Central memory CD8-positive, alpha-beta T cell (primary cell): ENCODE results near the gene CLNS1A.

ENCODE experiments used
- ATAC-seq: fragments of 150-1000 bp; cut with Tn5 transposase; replicated peaks from 2 replicates; pipeline ENCODE4 v1.10.0; 2022; ENCODE audit warnings: mild to moderate bottlenecking, moderate FRiP score, moderate number of reproducible peaks; ENCODE audit not compliant: poor library complexity, severe bottlenecking; ENCODE audit errors: extremely low read depth
- DNase-seq, 2 donors: peaks; one replicate each; pipeline ENCODE4 v3.0.0; 2021; ENCODE audit warnings: low spot score in 2 of 2
- H3K27ac Mint-ChIP-seq: one replicate; pipeline ENCODE4 v1.8.0; 2022; ENCODE audit warnings: low read depth, mild to moderate bottlenecking, moderate library complexity, mixed read lengths
- H3K27me3 Mint-ChIP-seq: one replicate; pipeline ENCODE4 v1.8.0; 2022; ENCODE audit warnings: mixed read lengths
- H3K36me3 Mint-ChIP-seq: one replicate; pipeline ENCODE4 v1.8.0; 2022; ENCODE audit warnings: mild to moderate bottlenecking, moderate library complexity, mixed read lengths; ENCODE audit not compliant: insufficient read depth
- H3K4me1 Mint-ChIP-seq: one replicate; pipeline ENCODE4 v1.8.0; 2022; ENCODE audit warnings: mixed read lengths
- H3K4me3 Mint-ChIP-seq: one replicate; pipeline ENCODE4 v1.8.0; 2022; ENCODE audit warnings: mild to moderate bottlenecking, moderate library complexity, mixed read lengths
- H3K9me3 Mint-ChIP-seq: one replicate; pipeline ENCODE4 v1.8.0; 2022; ENCODE audit warnings: mixed read lengths

CLNS1A gene, protein sequence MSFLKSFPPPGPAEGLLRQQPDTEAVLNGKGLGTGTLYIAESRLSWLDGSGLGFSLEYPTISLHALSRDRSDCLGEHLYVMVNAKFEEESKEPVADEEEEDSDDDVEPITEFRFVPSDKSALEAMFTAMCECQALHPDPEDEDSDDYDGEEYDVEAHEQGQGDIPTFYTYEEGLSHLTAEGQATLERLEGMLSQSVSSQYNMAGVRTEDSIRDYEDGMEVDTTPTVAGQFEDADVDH

DNA sequence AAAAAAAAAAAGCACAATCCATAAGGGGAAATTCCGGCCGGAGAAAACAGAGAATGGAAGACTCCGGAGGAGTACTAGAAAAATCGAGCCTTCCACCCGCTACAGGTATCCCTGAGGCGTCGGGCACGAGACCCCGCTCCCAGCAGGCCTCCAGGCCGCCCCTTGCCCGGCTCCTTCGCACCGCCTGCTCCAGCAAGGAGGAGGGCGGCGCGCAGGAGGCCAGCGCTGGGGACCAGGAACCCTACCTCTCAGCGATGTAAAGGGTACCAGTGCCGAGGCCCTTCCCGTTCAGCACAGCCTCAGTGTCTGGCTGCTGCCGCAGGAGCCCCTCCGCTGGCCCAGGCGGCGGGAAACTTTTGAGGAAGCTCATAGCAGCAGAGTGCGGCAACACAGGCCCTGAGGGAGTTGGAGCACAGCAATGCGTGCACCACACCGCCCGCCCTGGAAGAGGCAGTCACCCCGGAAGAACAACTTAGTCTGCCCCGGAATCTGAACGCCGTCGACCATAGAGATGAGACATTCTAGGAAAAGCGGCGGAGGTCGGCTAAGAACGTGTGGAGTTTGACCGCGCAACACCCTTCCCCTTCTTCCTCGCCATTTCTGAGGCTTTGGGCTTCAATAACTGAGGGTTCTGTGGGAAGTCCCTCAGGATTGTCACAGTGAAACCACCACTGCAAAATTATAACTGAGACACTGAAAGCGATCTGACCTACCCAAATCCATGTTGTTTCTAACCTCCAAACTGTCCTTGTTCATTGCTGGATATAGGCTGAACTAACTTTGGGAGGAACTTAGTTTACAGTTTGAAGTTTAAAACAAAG is at the start of gene CLNS1A:
TSS of gene CLNS1A (minus strand) at position 450 of the 821 bp plus-strand sequence. CDS start at position 370, 80 bp downstream.
- peak within 1 kb of the TSS; percentile 91 for H3K4me3 Mint-ChIP-seq
- peak; percentile 99 for ATAC-seq
- peak within 1 kb of the TSS; percentile 96 for H3K27ac Mint-ChIP-seq
- peaks cover 32% of the 10 kb centered on the region for H3K4me1 Mint-ChIP-seq
- no peaks in the 10 kb centered on the region for H3K27me3 Mint-ChIP-seq
- no peaks in the 10 kb centered on the region for H3K9me3 Mint-ChIP-seq
- DNase-seq = peak; percentile 52 to 65
- H3K36me3 Mint-ChIP-seq = peaks cover 12% of the 10 kb centered on the region

DNA sequence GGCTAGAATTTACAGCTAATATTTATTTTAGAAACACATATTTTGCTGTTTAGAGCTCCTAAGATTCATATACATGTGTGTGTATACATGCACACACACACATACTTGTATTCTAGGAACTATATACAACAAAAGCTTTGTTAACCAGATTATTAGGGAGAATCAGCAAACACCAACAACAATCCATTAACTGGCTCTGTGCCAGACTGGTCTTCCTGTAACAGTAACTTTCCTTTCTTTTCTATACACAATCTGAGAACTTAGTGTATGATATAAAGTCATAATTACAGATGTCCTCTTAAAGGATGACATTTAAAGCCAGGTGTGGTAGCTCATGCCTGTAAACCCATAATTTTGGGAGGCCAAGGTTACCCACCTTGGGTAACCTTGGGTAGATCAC is 49.5 kb upstream of the CLNS1A start:
- DNase-seq (no peak), ATAC-seq (no peak)
- peaks cover 54% of the 10 kb centered on the region for H3K36me3 Mint-ChIP-seq
- H3K4me3 Mint-ChIP-seq = no peak overlapping the region
- no peaks in the 10 kb centered on the region for H3K4me1 Mint-ChIP-seq
- H3K9me3 Mint-ChIP-seq = no peaks in the 10 kb centered on the region
- no peaks in the 10 kb centered on the region for H3K27me3 Mint-ChIP-seq
- H3K27ac Mint-ChIP-seq = no peak overlapping the region

GRCh38 chr11:77677138-77677537 is 39.5 kb upstream of the CLNS1A start:
- no peak for ATAC-seq
- Mint-ChIP-seq H3K4me3 (no peak overlapping the region), H3K36me3 (peaks cover 57% of the 10 kb centered on the region), H3K27ac (no peak overlapping the region), H3K4me1 (no peaks in the 10 kb centered on the region), H3K27me3 (no peaks in the 10 kb centered on the region), H3K9me3 (no peaks in the 10 kb centered on the region)
- no peak for DNase-seq

DNA sequence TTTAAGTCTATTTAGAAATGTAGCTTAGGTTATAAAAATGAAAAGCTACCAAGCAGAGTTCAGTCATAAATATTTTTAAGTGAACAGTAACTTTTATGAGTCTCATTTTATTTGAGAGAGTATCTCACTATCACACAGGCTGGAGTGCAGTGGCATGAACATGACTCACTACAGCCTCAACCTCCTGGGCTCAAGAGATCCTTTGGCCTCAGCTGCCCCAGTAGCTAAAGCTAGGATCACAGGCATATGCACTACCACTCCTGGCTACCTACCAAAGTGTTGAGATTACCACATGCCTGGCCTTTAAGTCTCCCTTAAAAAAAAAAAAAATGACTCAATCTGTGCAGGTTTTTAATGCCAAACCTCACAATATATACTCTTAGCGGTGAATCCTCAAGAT is 34.7 kb upstream of the CLNS1A start:
- DNase-seq = no peak
- Mint-ChIP-seq H3K36me3 (peaks cover 78% of the 10 kb centered on the region), H3K27ac (no peak overlapping the region), H3K4me3 (no peak overlapping the region), H3K9me3 (no peaks in the 10 kb centered on the region), H3K4me1 (no peaks in the 10 kb centered on the region), H3K27me3 (no peaks in the 10 kb centered on the region)
- ATAC-seq = no peak

DNA sequence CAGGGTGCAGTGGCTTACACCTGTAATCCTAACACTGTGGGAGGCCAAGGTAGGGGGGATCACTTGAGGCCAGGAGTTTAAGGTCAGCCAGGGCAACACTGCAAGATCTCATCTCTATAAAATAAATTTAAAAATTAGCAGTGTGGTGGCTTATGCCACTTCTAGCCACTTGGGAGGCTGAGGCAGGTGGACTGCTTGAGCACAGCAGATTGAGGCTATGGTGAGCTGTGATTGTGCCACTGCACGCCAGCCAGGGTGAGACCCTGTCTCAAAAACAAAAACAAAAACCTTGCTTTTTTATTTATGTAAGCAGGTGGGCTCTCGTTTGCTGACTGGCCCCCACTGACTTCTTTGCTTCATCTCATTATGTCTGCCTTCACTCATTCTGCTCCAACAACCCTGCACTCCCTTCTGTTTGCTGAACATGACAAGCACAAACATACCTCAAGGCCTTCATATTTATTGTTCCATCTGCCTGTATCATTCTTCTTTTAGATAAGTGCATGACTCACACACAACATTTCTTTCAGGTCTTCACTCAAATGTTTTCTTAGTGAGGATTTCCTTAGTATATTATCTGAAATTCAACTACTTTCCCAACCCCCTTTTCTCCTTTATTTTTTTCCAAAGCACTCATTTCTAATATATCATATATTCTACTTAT is 32.4 kb upstream of the CLNS1A start:
- Mint-ChIP-seq H3K36me3 (peaks cover 69% of the 10 kb centered on the region), H3K27ac (peak overlapping the region; percentile 1), H3K4me3 (no peak overlapping the region), H3K4me1 (no peaks in the 10 kb centered on the region), H3K9me3 (no peaks in the 10 kb centered on the region), H3K27me3 (no peaks in the 10 kb centered on the region)
- DNase-seq = no peak
- ATAC-seq = no peak

DNA sequence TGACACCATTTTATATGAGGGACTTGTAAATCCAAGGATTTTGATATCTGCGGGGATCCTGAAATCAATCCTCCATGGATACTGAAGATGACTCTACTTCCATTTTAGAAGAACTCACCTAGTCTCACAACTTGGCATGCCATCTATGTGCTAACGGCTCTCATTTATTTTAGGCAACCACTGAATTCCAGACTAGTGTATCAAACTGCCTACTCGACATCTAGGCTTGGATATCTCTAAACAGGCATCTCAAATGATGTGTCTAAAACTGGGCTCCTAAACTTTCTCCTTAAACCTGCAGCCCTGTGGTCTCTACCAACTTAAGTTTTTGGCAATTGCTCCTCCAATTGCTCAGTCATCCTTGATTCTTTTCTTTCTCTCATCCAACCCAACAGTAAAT is 31.2 kb upstream of the CLNS1A start:
- H3K36me3 Mint-ChIP-seq = peaks cover 60% of the 10 kb centered on the region
- H3K4me1 Mint-ChIP-seq = no peaks in the 10 kb centered on the region
- ATAC-seq = no peak
- H3K4me3 Mint-ChIP-seq = no peak overlapping the region
- peak overlapping the region; percentile 1 for H3K27ac Mint-ChIP-seq
- no peaks in the 10 kb centered on the region for H3K9me3 Mint-ChIP-seq
- DNase-seq = no peak
- H3K27me3 Mint-ChIP-seq = no peaks in the 10 kb centered on the region

GRCh38 chr11:77665240-77665965 is 27.8 kb upstream of the CLNS1A start:
- Mint-ChIP-seq H3K4me1 (no peaks in the 10 kb centered on the region), H3K9me3 (no peaks in the 10 kb centered on the region), H3K4me3 (no peak overlapping the region), H3K27me3 (no peaks in the 10 kb centered on the region), H3K36me3 (peaks cover 36% of the 10 kb centered on the region), H3K27ac (peak overlapping the region; percentile 57)
- DNase-seq = no peak
- ATAC-seq = no peak

DNA sequence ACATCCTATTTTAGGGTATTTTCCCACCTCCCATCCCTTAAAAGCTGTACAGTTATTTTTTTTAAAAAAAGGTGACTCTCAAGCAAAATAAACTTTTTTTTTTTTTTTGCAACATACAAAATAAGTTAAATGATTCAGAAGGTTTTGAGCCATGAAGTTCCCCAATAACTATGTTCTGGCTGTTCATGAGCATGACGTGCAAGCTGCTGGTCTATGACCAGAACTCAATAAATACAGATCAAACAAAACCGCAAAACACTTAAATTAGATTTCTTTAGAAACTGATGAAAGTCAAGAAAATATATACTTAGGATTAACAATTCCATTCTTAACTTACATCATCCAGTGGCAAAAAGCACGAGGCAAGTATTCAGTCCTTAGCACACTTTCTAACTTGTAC is 24.1 kb upstream of the CLNS1A start:
- Mint-ChIP-seq H3K36me3 (peaks cover 8% of the 10 kb centered on the region), H3K9me3 (no peaks in the 10 kb centered on the region), H3K4me3 (no peak overlapping the region), H3K4me1 (no peaks in the 10 kb centered on the region), H3K27ac (no peak overlapping the region), H3K27me3 (no peaks in the 10 kb centered on the region)
- DNase-seq = no peak
- no peak for ATAC-seq

DNA sequence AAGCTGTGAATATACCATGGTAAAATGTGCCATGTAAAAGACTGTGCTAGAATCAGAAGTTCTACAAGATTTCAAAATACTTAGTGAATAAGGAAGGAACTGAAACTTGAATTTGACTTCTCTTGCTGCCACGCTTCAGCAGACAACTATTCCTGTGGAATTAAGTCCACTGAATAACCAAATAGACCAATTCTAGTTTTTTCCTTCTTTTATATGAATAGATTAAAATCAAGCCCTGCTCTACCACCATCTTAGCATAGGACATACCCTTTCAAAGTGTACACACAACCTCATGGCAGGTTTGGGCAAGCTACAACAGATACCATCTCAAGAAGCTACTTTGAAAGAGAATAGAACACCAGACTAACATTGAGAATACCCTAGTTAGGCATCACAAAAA is 23.4 kb upstream of the CLNS1A start:
- DNase-seq (no peak), ATAC-seq (no peak)
- no peak overlapping the region for H3K27ac Mint-ChIP-seq
- no peaks in the 10 kb centered on the region for H3K4me1 Mint-ChIP-seq
- no peaks in the 10 kb centered on the region for H3K27me3 Mint-ChIP-seq
- no peak overlapping the region for H3K4me3 Mint-ChIP-seq
- H3K9me3 Mint-ChIP-seq = no peaks in the 10 kb centered on the region
- peaks cover 5% of the 10 kb centered on the region for H3K36me3 Mint-ChIP-seq

DNA sequence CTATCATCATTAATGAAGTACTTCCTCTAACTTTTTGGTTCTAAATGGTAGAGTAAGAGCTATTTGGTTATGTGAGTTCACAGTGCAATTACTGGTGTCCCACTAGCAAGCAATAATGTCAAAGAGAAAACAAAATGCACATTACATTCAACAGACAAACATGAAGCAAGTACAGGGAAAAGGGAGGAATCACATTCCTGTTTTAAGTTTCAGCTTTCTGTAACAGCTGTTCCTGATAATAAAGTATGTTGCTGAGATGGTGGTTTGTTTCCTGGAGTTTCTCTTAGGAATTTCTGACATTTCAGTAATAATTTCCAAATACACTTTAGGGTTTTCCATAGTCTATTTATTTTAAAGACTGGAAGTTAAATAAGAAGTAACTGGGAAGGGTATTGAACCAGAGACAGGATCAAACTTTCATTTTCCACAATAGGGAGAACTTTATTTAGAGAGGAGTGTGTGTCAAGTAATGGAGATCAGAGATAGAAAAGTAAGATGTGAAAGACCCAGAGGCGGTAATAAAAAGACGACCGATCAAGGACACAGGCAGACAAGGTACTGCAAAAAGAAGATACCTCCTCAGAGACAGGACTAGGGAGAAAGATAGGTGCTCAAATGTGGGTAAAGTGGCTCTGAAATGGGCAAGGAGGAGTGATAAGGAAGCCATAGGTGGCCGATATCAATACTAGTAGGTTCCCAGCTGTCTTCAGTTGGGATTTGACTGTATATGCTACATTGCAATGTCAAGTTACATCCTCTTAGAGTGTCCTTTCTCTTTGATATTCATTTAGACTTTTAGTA is 20.8 kb upstream of the CLNS1A start:
- DNase-seq (no peak), ATAC-seq (no peak)
- Mint-ChIP-seq H3K4me3 (no peak overlapping the region), H3K27ac (no peak overlapping the region), H3K9me3 (no peaks in the 10 kb centered on the region), H3K4me1 (no peaks in the 10 kb centered on the region), H3K27me3 (no peaks in the 10 kb centered on the region), H3K36me3 (peaks cover 2% of the 10 kb centered on the region)

DNA sequence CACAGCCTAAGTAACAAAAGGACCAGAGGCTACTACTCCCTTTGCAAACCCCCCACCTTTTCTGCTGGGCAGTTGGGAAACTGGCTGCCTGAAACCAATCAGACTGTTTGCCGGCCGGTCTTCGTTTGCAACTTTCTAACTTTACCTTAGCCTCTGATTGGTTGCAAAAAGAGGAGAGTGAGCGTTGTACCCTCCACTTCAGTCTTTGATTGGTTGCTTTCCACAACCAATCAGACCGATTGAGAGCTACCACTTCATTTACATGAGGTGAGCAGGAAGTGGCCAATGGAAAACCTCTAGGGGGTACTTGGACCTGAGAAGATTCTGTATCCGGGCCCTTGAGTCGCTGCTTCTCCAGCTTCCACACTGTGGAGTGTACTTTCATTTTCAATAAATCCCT is 18.8 kb upstream of the CLNS1A start:
- Mint-ChIP-seq H3K9me3 (no peaks in the 10 kb centered on the region), H3K27me3 (no peaks in the 10 kb centered on the region), H3K4me3 (no peak overlapping the region), H3K4me1 (no peaks in the 10 kb centered on the region), H3K36me3 (peaks cover 2% of the 10 kb centered on the region), H3K27ac (no peak overlapping the region)
- no peak for ATAC-seq
- no peak for DNase-seq
